Neural crest cell (in vitro differentiated cells): ENCODE results near the gene LDB3. TPM values are rescaled to one million over a fixed set of nuclear protein-coding genes. Genes with fewer than 3 reads are reported as not detected.

Experiments
- DNase-seq: peaks from one replicate; pipeline ENCODE4 v3.0.0; 2021; ENCODE audit warnings: low read depth, mixed read lengths, low spot score
- H3K27ac Mint-ChIP-seq: one replicate; pipeline ENCODE4 v1.8.0; 2021; ENCODE audit warnings: mild to moderate bottlenecking, mixed read lengths; ENCODE audit not compliant: unreplicated experiment
- H3K27me3 Mint-ChIP-seq: 2 replicates; pipeline ENCODE4 v1.8.0; 2021; ENCODE audit warnings: low read depth, mild to moderate bottlenecking, mixed read lengths
- H3K36me3 Mint-ChIP-seq: 2 replicates; pipeline ENCODE4 v1.8.0; 2021; ENCODE audit warnings: low read depth, mild to moderate bottlenecking, mixed read lengths
- H3K4me1 Mint-ChIP-seq: 2 replicates; pipeline ENCODE4 v1.8.0; 2021; ENCODE audit warnings: mixed read lengths
- H3K4me3 Mint-ChIP-seq: one replicate; pipeline ENCODE4 v1.8.0; 2021; ENCODE audit warnings: mild to moderate bottlenecking, mixed read lengths
- H3K9me3 Mint-ChIP-seq: 2 replicates; pipeline ENCODE4 v1.8.0; 2021; ENCODE audit warnings: mixed read lengths
- total RNA-seq: library from RNA; stranded (reverse); gene quantifications from 2 replicates; pipeline ENCODE4 v1.2.1, GENCODE V29; 2021
- TF ChIP-seq, protein P1 (sequence below): fragments of 200-600 bp; sonication (generic); conservative IDR thresholded peaks from 2 replicates; pipeline ENCODE4 v1.5.0; 2021; ENCODE audit warnings: antibody characterized with exemption, mild to moderate bottlenecking

LDB3 gene
- total RNA-seq, 1 donor from 2014 or later = 0.56 TPM

DNA sequence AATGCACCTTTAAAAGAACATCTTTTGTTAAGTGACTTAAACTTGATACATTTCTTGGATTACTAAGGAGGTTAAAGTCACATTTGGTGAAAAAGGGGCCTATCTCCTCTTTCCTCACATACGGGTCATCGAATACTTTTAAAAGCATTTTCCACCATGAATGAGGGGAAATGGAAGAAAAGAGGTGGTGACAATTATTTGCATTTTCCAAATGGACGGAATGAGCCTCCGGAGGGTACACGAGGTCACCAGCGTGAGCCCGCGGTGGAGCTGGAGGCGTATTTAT is 87.1 kb downstream of the LDB3 start:
- no peak for DNase-seq
- Mint-ChIP-seq H3K4me1 (peaks cover 60% of the 10 kb centered on the region), H3K27me3 (no peaks in the 10 kb centered on the region), H3K4me3 (peak overlapping the region; percentile 95), H3K36me3 (peaks cover 7% of the 10 kb centered on the region), H3K9me3 (no peaks in the 10 kb centered on the region), H3K27ac (peak overlapping the region; percentile 91)
- TF ChIP-seq, protein P1, sequence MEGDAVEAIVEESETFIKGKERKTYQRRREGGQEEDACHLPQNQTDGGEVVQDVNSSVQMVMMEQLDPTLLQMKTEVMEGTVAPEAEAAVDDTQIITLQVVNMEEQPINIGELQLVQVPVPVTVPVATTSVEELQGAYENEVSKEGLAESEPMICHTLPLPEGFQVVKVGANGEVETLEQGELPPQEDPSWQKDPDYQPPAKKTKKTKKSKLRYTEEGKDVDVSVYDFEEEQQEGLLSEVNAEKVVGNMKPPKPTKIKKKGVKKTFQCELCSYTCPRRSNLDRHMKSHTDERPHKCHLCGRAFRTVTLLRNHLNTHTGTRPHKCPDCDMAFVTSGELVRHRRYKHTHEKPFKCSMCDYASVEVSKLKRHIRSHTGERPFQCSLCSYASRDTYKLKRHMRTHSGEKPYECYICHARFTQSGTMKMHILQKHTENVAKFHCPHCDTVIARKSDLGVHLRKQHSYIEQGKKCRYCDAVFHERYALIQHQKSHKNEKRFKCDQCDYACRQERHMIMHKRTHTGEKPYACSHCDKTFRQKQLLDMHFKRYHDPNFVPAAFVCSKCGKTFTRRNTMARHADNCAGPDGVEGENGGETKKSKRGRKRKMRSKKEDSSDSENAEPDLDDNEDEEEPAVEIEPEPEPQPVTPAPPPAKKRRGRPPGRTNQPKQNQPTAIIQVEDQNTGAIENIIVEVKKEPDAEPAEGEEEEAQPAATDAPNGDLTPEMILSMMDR = no peak

DNA sequence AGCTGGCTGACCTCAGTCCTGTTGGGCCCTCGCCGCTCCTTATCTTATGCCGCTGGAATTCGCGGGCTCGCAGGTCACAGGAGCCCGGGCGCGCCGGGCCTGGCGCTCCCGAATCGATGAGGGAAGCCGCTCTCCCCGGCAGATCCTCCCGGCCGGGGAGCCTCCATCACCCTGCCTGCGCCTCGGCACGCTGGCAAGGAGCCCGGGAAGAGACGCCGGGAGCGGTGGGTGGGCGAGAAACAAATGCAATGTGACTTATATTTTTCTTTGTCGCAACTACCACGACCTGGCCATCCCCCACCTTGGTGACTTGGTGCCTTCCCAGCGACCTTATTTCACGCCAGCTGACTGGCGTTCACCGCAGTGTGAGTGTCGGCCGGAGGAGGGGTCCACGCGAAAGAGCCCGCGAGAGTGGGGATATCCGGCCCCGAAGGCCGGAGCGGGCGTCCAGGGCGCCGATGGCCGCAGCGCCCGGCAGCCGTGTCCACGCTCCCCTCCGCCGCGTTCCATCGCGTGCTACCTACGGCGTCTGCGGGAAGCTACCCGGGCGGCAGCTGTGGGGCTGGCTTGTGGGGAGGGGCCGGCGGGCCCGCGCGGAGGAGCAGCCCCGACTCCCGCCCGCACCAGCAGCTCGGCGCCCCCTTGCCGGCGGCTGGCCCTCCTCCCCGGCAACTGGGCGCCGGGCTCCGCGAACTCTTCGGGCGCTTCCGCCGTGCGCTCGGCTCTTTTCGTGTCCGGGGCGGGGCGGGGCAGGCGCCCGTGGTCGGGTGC is 87.6 kb downstream of the LDB3 start:
- H3K4me3 Mint-ChIP-seq = peak overlapping the region; percentile 95
- H3K27me3 Mint-ChIP-seq = no peaks in the 10 kb centered on the region
- peak; percentile 52 for DNase-seq
- peaks cover 7% of the 10 kb centered on the region for H3K36me3 Mint-ChIP-seq
- H3K27ac Mint-ChIP-seq = peak overlapping the region; percentile 91
- no peaks in the 10 kb centered on the region for H3K9me3 Mint-ChIP-seq
- TF ChIP-seq, protein P1 = no peak
- H3K4me1 Mint-ChIP-seq = peaks cover 61% of the 10 kb centered on the region

DNA sequence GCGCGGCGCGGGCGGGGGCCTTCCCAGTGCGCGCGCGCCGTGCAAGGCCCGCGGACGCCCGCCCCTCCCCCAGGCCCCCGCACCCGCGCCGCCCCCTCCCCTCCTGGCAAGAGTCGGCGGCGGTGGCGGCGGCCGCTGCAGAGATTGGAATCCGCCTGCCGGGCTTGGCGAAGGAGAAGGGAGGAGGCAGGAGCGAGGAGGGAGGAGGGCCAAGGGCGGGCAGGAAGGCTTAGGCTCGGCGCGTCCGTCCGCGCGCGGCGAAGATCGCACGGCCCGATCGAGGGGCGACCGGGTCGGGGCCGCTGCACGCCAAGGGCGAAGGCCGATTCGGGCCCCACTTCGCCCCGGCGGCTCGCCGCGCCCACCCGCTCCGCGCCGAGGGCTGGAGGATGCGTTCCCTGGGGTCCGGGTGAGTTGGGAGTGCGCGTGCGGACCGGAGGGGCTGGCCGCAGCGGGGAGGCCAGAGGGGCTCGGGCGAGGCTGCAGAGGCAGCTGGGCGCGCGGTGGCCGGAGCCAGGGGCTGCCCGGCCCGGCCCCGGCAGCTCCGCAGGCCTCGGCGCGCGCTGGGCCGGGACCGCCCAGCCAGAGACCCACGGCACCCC is 88.3 kb downstream of the LDB3 start, which contains the start of gene BMPR1A:
TSS of gene BMPR1A (plus strand) at position 109 of the 602 bp plus-strand sequence. CDS start 119,400 bp downstream, outside the sequence.
- no peaks in the 10 kb centered on the region for H3K9me3 Mint-ChIP-seq
- H3K27ac Mint-ChIP-seq = peak within 1 kb of the TSS; percentile 91
- H3K27me3 Mint-ChIP-seq = no peaks in the 10 kb centered on the region
- H3K4me1 Mint-ChIP-seq = peaks cover 68% of the 10 kb centered on the region
- H3K4me3 Mint-ChIP-seq = peak within 1 kb of the TSS; percentile 98
- peak; percentile 96 for DNase-seq
- H3K36me3 Mint-ChIP-seq = peaks cover 8% of the 10 kb centered on the region
- TF ChIP-seq, protein P1 = no peak

DNA sequence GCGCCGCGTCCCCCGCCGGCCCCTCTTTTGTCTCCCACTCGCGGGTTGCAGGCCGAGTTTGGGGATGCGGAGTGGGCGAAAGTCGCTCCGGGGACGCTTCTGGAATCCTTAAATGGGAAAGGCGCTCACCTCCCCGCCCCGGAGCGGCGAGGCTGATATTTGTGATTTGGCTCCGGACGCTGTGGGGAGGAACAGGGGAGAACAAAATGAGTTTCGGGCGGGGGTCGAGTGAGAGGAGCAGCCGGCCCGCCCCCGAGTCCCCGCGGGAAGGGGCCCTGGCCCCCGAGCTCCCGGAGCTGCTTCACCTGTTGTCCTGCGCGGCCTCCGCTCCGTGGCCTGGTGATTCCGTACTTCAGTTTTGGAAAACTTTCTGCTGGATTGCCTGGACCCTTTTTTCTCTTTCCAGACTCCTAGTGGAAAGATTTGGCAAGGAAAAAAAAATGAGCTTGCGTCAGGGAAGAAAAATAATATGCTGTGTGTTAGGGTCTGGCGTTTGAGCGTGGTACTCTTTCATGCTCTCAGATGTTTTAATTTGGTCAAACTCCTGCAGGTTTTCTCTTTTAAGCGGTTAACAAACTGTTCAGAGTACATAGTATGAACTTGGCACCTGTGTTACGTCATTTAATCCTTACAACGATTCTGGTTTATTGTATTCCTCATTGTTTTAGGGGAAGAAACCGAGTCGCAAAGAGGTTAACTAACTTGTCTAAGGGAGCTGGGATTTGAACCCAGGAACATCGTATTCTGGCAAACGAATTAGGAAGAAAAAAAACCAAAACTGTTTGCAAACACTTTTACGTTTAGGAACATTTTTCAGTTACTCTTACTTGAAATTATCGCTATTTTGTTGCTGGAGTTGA is 89.0 kb downstream of the LDB3 start:
- peak; percentile 29 for DNase-seq
- peak overlapping the region; percentile 98 for H3K4me3 Mint-ChIP-seq
- TF ChIP-seq, protein P1 = peak; percentile 55
- H3K36me3 Mint-ChIP-seq = peaks cover 13% of the 10 kb centered on the region
- peak overlapping the region; percentile 80 for H3K27ac Mint-ChIP-seq
- no peaks in the 10 kb centered on the region for H3K27me3 Mint-ChIP-seq
- H3K9me3 Mint-ChIP-seq = peaks cover 2% of the 10 kb centered on the region
- peaks cover 70% of the 10 kb centered on the region for H3K4me1 Mint-ChIP-seq
